COR-L47 (cell line): Measurements from ENCODE around the gene AHCTF1.

Source experiments
- DNase-seq: peaks from one replicate; lab custom pipeline; 2025; lab: John Stamatoyannopoulos, UW

The AHCTF1 gene

GRCh38 chr1:246798107-246798506 is 133.6 kb downstream of the AHCTF1 start:
- no peak for DNase-seq

GRCh38 chr1:246797597-246797996 is 134.2 kb downstream of the AHCTF1 start:
- no peak for DNase-seq

- DNase-seq, result no peak
Observed at GRCh38 chr1:246797157-246797556, 134.6 kb downstream of the AHCTF1 start.

GRCh38 chr1:246795906-246796694 is 135.6 kb downstream of the AHCTF1 start:
- DNase-seq, result no peak

- DNase-seq, result no peak
Observed at GRCh38 chr1:246794828-246795671, 136.7 kb downstream of the AHCTF1 start.

GRCh38 chr1:246794048-246794827 is 137.5 kb downstream of the AHCTF1 start:
- no peak for DNase-seq

GRCh38 chr1:246793356-246793896 is 138.3 kb downstream of the AHCTF1 start:
- DNase-seq, result no peak

GRCh38 chr1:246792603-246793002 is 139.1 kb downstream of the AHCTF1 start:
- DNase-seq, result no peak

GRCh38 chr1:246791303-246791918 is 140.3 kb downstream of the AHCTF1 start:
- DNase-seq, result no peak

GRCh38 chr1:246790833-246791232 is 140.9 kb downstream of the AHCTF1 start:
- DNase-seq, result no peak

GRCh38 chr1:246790364-246790763 is 141.4 kb downstream of the AHCTF1 start:
- no peak for DNase-seq

GRCh38 chr1:246789454-246790339 is 142.1 kb downstream of the AHCTF1 start:
- no peak for DNase-seq
